H1 (cell line): ENCODE results near the gene IFNL3. TPM values are rescaled to one million over a fixed set of nuclear protein-coding genes. Genes with fewer than 3 reads are reported as not detected.

Experiments used
- CTCF ChIA-PET: fragments of 300-600 bp; sonication (Branson Sonifier 250); formaldehyde crosslinking; loops from one replicate; lab custom pipeline; 2021; ENCODE audit not compliant: partially characterized antibody; lab: Charles Lee
- POLR2A ChIA-PET: fragments of 300-600 bp; sonication (Branson Sonifier 250); formaldehyde crosslinking; loops from one replicate; lab custom pipeline; 2021; ENCODE audit warnings: inconsistent platforms; ENCODE audit not compliant: partially characterized antibody; lab: Charles Lee
- DNase-seq, 2 experiments: peaks; one replicate each; pipeline versions ENCODE4 v3.0.0 to v3.0.0-alpha.2; 2010 to 2022; ENCODE audit warnings: low spot score in 2 of 2, low read depth in 1 of 2, mixed read lengths in 1 of 2
- FAIRE-seq: peaks from 2 replicates; lab custom pipeline; 2011; peaks lifted over from hg19 to GRCh38; lab: Jason Lieb, UNC
- H2AFZ ChIP-seq: 2 replicates; pipeline ENCODE4 v1.8.1; 2012; ENCODE audit warnings: low read length, inconsistent platforms
- H2AK5ac ChIP-seq: 2 replicates; pipeline ENCODE4 v1.6.1; 2013; ENCODE audit warnings: low read depth, low read length
- H2BK120ac ChIP-seq: replicated peaks from 2 replicates; pipeline ENCODE3; 2013; ENCODE audit warnings: low read depth, low read length, inconsistent platforms
- H2BK12ac ChIP-seq: 2 replicates; pipeline ENCODE4 v1.6.1; 2013; ENCODE audit warnings: low read depth, low read length
- H2BK15ac ChIP-seq: 2 replicates; pipeline ENCODE4 v1.6.1; 2013; ENCODE audit warnings: low read length
- H2BK20ac ChIP-seq: 2 replicates; pipeline ENCODE4 v1.6.1; 2013; ENCODE audit warnings: low read length
- H2BK5ac ChIP-seq: 2 replicates; pipeline ENCODE4 v1.6.1; 2013; ENCODE audit warnings: low read depth, low read length
- H3K14ac ChIP-seq: 2 replicates; pipeline ENCODE4 v1.6.1; 2013; ENCODE audit warnings: inconsistent platforms; ENCODE audit not compliant: insufficient read length
- H3K18ac ChIP-seq: 2 replicates; pipeline ENCODE4 v1.6.1; 2013; ENCODE audit warnings: low read length; ENCODE audit errors: extremely low read depth
- H3K23ac ChIP-seq: 2 replicates; pipeline ENCODE4 v1.6.1; 2013; ENCODE audit warnings: inconsistent platforms; ENCODE audit not compliant: insufficient read length
- H3K23me2 ChIP-seq: 2 replicates; pipeline ENCODE4 v1.6.1; 2013; ENCODE audit warnings: low read depth, low read length
- H3K27ac ChIP-seq: 2 replicates; pipeline ENCODE4 v1.6.1; 2011; ENCODE audit warnings: low read depth, low read length, inconsistent platforms
- H3K27me3 ChIP-seq, 4 experiments: replicated peaks in 1 of 4; 1 replicate in 1 of 4; 2 replicates in 3 of 4; pipeline versions ENCODE4 v1.6.1 to v1.8.1; 2011 to 2013; ENCODE audit warnings: low read length in 3 of 4, mild to moderate bottlenecking in 3 of 4, inconsistent platforms in 2 of 4, mixed read lengths in 2 of 4, moderate library complexity in 1 of 4; ENCODE audit not compliant: control insufficient read depth in 3 of 4, insufficient read depth in 3 of 4; ENCODE audit errors: extremely low read depth in 1 of 4
- H3K36me3 ChIP-seq, 4 experiments: 2 replicates each; pipeline versions ENCODE4 v1.6.1 to v1.8.1; 2011 to 2013; ENCODE audit warnings: mild to moderate bottlenecking in 4 of 4, low read length in 3 of 4, moderate library complexity in 2 of 4, control low read depth in 1 of 4, inconsistent platforms in 1 of 4; ENCODE audit not compliant: insufficient read depth in 4 of 4, control insufficient read depth in 2 of 4
- H3K4ac ChIP-seq: replicated peaks from 2 replicates; pipeline ENCODE3; 2013; ENCODE audit warnings: low read length, low read depth, mixed read lengths, inconsistent platforms; ENCODE audit not compliant: insufficient read length
- H3K4me1 ChIP-seq, 4 experiments: replicated peaks in 1 of 4; 1 replicate in 1 of 4; 2 replicates in 3 of 4; pipeline versions ENCODE4 v1.6.1 to v1.8.1; 2011 to 2013; ENCODE audit warnings: low read length in 3 of 4, inconsistent platforms in 2 of 4, mixed read lengths in 1 of 4; ENCODE audit not compliant: insufficient read depth in 4 of 4, control insufficient read depth in 3 of 4
- H3K4me2 ChIP-seq, 2 experiments: 2 replicates each; pipeline versions ENCODE4 v1.6.1 to v1.8.1; 2011 to 2013; ENCODE audit warnings: low read depth in 2 of 2, low read length in 2 of 2, control low read depth in 1 of 2, inconsistent platforms in 1 of 2, mild to moderate bottlenecking in 1 of 2; ENCODE audit not compliant: insufficient read depth in 1 of 2
- H3K4me3 ChIP-seq, 4 experiments: fragments of 200-600, 300-600 bp in 1 of 4; sonication (generic), shearing (Covaris generic), sonication (Bioruptor Twin) in 1 of 4; 2 replicates each; pipeline versions ENCODE4 v1.5.1 to v1.8.1; 2011 to 2016; ENCODE audit warnings: low read length in 4 of 4, low read depth in 3 of 4, control low read depth in 2 of 4, inconsistent platforms in 2 of 4, mild to moderate bottlenecking in 2 of 4, mixed read lengths in 1 of 4, moderate library complexity in 1 of 4; ENCODE audit not compliant: insufficient read depth in 2 of 4; ENCODE audit errors: extremely low read depth in 1 of 4
- H3K56ac ChIP-seq: replicated peaks from 2 replicates; pipeline ENCODE3; 2013; ENCODE audit warnings: low read depth, mild to moderate bottlenecking, mixed read lengths, low read length, inconsistent platforms; ENCODE audit not compliant: insufficient read length
- H3K79me1 ChIP-seq: 2 replicates; pipeline ENCODE4 v1.6.1; 2013; ENCODE audit warnings: low read depth, low read length, control low read depth
- H3K79me2 ChIP-seq, 2 experiments: 2 replicates each; pipeline versions ENCODE4 v1.6.1 to v1.8.1; 2012 to 2013; ENCODE audit warnings: low read length in 2 of 2, mild to moderate bottlenecking in 2 of 2, inconsistent platforms in 1 of 2; ENCODE audit not compliant: insufficient read depth in 2 of 2, control insufficient read depth in 1 of 2
- H3K9ac ChIP-seq, 4 experiments: replicated peaks in 1 of 4; 1 replicate in 1 of 4; 2 replicates in 3 of 4; pipeline versions ENCODE4 v1.6.1 to v1.8.1; 2011 to 2013; ENCODE audit warnings: low read depth in 3 of 4, low read length in 3 of 4, control low read depth in 2 of 4, mild to moderate bottlenecking in 2 of 4, moderate library complexity in 2 of 4, inconsistent platforms in 1 of 4; ENCODE audit errors: extremely low read depth in 1 of 4
- H3K9me3 ChIP-seq, 2 experiments: 2 replicates each; pipeline versions ENCODE4 v1.6.1 to v1.8.1; 2012 to 2013; ENCODE audit warnings: mild to moderate bottlenecking in 2 of 2, moderate library complexity in 2 of 2, control low read depth in 1 of 2, inconsistent platforms in 1 of 2, low read depth in 1 of 2, low read length in 1 of 2, mixed read lengths in 1 of 2; ENCODE audit not compliant: insufficient read depth in 2 of 2
- H4K20me1 ChIP-seq, 2 experiments: replicated peaks in 1 of 2; 2 replicates each; pipeline versions ENCODE3 to v1.8.1; 2011 to 2013; ENCODE audit warnings: inconsistent platforms in 2 of 2, low read length in 2 of 2, mild to moderate bottlenecking in 1 of 2; ENCODE audit not compliant: insufficient read depth in 2 of 2, control insufficient read depth in 1 of 2
- H4K5ac ChIP-seq: 2 replicates; pipeline ENCODE4 v1.6.1; 2013; ENCODE audit warnings: low read length, low read depth, mixed read lengths, inconsistent platforms; ENCODE audit not compliant: insufficient read length
- H4K8ac ChIP-seq: 2 replicates; pipeline ENCODE4 v1.8.0; 2013; ENCODE audit warnings: mild to moderate bottlenecking, moderate library complexity, low read length, inconsistent platforms; ENCODE audit not compliant: insufficient read depth; ENCODE audit errors: extremely low read depth
- H4K91ac ChIP-seq: replicated peaks from 2 replicates; pipeline ENCODE3; 2013; ENCODE audit warnings: low read length, mixed read lengths, inconsistent platforms; ENCODE audit not compliant: insufficient read length
- E2F6 ChIP-seq: IDR thresholded peaks from 2 replicates; pipeline ENCODE4 v1.6.1; 2012; ENCODE audit warnings: inconsistent platforms
- GABPA ChIP-seq: IDR thresholded peaks from 2 replicates; pipeline ENCODE4 v1.6.1; 2011; ENCODE audit warnings: mild to moderate bottlenecking, low read length, moderate library complexity, borderline replicate concordance; ENCODE audit not compliant: insufficient read depth
- KDM1A ChIP-seq: fragments of 200-600, 300-600 bp; sonication (generic); IDR thresholded peaks from 2 replicates; pipeline ENCODE4 v1.7.1; 2016; ENCODE audit warnings: mild to moderate bottlenecking, low read length, borderline replicate concordance
- SAP30 ChIP-seq: fragments of 300-600 bp; sonication (generic); IDR thresholded peaks from 2 replicates; pipeline ENCODE4 v1.7.1; 2012; ENCODE audit warnings: low read length, moderate library complexity, mild to moderate bottlenecking, inconsistent platforms; ENCODE audit not compliant: insufficient read depth, insufficient replicate concordance
- WGBS, 2 experiments: shearing (Covaris generic) in 1 of 2; methylation state at CpG; one replicate each; pipeline versions ENCODE4 v1.1.6 to v1.1.7; 2013 to 2015; ENCODE audit warnings: low lambda C conversion rate in 2 of 2, mixed read lengths in 2 of 2, inconsistent platforms in 1 of 2, low coverage in 1 of 2, missing lambda C conversion rate in 1 of 2; ENCODE audit not compliant: insufficient replicate concordance in 2 of 2, insufficient coverage in 1 of 2, insufficient read length in 1 of 2; ENCODE audit errors: extremely low coverage in 1 of 2, missing lambda C conversion rate in 1 of 2; 5-methylcytosine and 5-hydroxymethylcytosine counted together
- polyA plus RNA-seq, 7 experiments: library from polyadenylated mRNA; depleted of rRNA in 3 of 7; stranded (reverse) in 5 of 7; unstranded in 2 of 7; fragments of >200 nt in 5 of 7; fragments of 200-250 nt in 2 of 7; gene quantifications; 1 replicate in 5 of 7; 2 replicates in 1 of 7; 4 replicates in 1 of 7; pipeline versions ENCODE4 v1.2.1 to v1.2.3, GENCODE V29; 2011 to 2013; ENCODE audit warnings: missing spikeins in 2 of 7, mixed read lengths in 2 of 7
- total RNA-seq: library from RNA; stranded (reverse); fragmentation: NEBNext Ultra II Directional; extraction: Animal tissue kit (Norgen Biotek cat#: 25700); gene quantifications from 2 replicates; pipeline ENCODE4 v1.2.1, GENCODE V29; 2021
- TF ChIP-seq, protein P1 (sequence below): IDR thresholded peaks from 2 replicates; pipeline ENCODE4 v1.6.1; 2012; ENCODE audit warnings: low read length, inconsistent platforms
- TF ChIP-seq, protein P2 (sequence below), 3 experiments: IDR thresholded peaks; 1 replicate in 2 of 3; 2 replicates in 1 of 3; pipeline versions ENCODE4 v1.5.1 to v1.6.1; 2011; ENCODE audit warnings: low read length in 3 of 3, mild to moderate bottlenecking in 3 of 3, inconsistent platforms in 2 of 3, low read depth in 1 of 3, moderate library complexity in 1 of 3; ENCODE audit not compliant: insufficient read depth in 1 of 3; ENCODE audit errors: control extremely low read depth in 1 of 3

IFNL3 gene
- total and polyA plus RNA-seq, 2 of the 8 experiments (the other 6 are each of a cell fraction or from before 2014, with no cell fraction given), result 0.11 TPM; not detected in 1

DNA sequence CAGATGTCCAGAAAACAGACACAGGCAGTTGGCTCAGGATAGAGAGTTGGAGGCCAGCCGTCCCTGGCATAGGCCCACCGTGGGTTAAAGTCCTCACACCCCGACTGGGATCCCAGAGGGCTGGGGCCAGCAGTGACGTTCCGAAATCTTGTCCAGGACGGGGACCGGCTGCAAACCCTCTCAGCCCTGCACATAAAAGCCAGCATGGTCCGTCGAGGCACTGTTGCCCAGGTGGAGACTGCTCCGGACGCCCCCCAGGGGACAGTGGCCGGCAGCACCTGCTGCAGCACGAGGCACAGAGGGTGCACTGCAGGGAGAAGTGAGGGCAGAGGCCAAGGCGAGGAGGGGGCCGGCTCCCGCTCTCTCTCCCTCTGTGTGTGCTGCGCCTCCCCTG is 19.1 kb upstream of the IFNL3 start:
- Histone ChIP-seq H2BK20ac (no peak overlapping the region; the same call in 1 of the 2 replicates), H2BK5ac (peak overlapping the region; percentile 35; the same call in 1 of the 2 replicates), H4K20me1 (peaks cover 0 to 4% of the 10 kb centered on the region in 2 experiments), H4K91ac (no peak overlapping the region), H3K23me2 (peaks cover 11% of the 10 kb centered on the region; the same call in 1 of the 2 replicates), H2BK120ac (no peak overlapping the region), H4K5ac (no peak overlapping the region), H3K14ac (no peak overlapping the region), H2AK5ac (no peak overlapping the region), H3K18ac (peak overlapping the region; percentile 78; the same call in 1 of the 2 replicates), H2AFZ (peak overlapping the region; percentile 58; the same call in 1 of the 2 replicates), H3K23ac (no peak overlapping the region), H3K56ac (no peak overlapping the region), H3K79me1 (no peaks in the 10 kb centered on the region), H2BK12ac (peak overlapping the region; percentile 92; the same call in 1 of the 2 replicates), H3K4me2 (peak overlapping the region; percentile 75 to 80), H3K27me3 (peaks cover 38 to 60% (median 41%) of the 10 kb centered on the region in 4 experiments), H3K27ac (no peak overlapping the region), H3K4me1 (peaks cover 0 to 13% (median 7%) of the 10 kb centered on the region in 4 experiments; a peak in 4 of 7 replicates), H2BK15ac (peak overlapping the region; percentile 46; the same call in 1 of the 2 replicates), H3K4me3 (peak overlapping the region in 3 of 4 experiments; percentile 5 to 51 (median 17); a peak in 2 of 8 replicates), H3K36me3 (no peaks in the 10 kb centered on the region), H3K79me2 (no peaks in the 10 kb centered on the region), H3K4ac (no peak overlapping the region), H4K8ac (peak overlapping the region; percentile 51; the same call in 1 of the 2 replicates), H3K9ac (no peak overlapping the region), H3K9me3 (peaks cover 0 to 12% of the 10 kb centered on the region in 2 experiments; a peak in 2 of 4 replicates)
- 23% methylated on average over 13 of the region's 17 CpGs; no CpG with 5 or more reads in 1 of the 2 experiments for WGBS, 2 experiments
- peak in 1 of 2 experiments; percentile 63 for DNase-seq
- no peak for FAIRE-seq
- ChIA-PET POLR2A (no interaction called here), CTCF (no interaction called here)
- no peak for TF ChIP-seq SAP30
- TF ChIP-seq, protein P1, sequence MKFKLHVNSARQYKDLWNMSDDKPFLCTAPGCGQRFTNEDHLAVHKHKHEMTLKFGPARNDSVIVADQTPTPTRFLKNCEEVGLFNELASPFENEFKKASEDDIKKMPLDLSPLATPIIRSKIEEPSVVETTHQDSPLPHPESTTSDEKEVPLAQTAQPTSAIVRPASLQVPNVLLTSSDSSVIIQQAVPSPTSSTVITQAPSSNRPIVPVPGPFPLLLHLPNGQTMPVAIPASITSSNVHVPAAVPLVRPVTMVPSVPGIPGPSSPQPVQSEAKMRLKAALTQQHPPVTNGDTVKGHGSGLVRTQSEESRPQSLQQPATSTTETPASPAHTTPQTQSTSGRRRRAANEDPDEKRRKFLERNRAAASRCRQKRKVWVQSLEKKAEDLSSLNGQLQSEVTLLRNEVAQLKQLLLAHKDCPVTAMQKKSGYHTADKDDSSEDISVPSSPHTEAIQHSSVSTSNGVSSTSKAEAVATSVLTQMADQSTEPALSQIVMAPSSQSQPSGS, result no peak
- TF ChIP-seq GABPA, result no peak; the same call in 1 of the 2 replicates
- TF ChIP-seq, protein P2, sequence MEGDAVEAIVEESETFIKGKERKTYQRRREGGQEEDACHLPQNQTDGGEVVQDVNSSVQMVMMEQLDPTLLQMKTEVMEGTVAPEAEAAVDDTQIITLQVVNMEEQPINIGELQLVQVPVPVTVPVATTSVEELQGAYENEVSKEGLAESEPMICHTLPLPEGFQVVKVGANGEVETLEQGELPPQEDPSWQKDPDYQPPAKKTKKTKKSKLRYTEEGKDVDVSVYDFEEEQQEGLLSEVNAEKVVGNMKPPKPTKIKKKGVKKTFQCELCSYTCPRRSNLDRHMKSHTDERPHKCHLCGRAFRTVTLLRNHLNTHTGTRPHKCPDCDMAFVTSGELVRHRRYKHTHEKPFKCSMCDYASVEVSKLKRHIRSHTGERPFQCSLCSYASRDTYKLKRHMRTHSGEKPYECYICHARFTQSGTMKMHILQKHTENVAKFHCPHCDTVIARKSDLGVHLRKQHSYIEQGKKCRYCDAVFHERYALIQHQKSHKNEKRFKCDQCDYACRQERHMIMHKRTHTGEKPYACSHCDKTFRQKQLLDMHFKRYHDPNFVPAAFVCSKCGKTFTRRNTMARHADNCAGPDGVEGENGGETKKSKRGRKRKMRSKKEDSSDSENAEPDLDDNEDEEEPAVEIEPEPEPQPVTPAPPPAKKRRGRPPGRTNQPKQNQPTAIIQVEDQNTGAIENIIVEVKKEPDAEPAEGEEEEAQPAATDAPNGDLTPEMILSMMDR (IDR thresholded peaks at IDR 0.05; ENCODE audit: control extremely low read depth in 1 of 3, insufficient read depth in 1 of 3, low read depth in 1 of 3, low read length in 3 of 3), result peak; percentile 15 to 29 (median 27)
- peak; percentile 92 for TF ChIP-seq E2F6
- no peak for TF ChIP-seq KDM1A
